Bone marrow (tissue), 2 donors: ENCODE measurements around the gene TTYH2.

Experiments used
- DNase-seq, 2 donors: peaks; one replicate each; lab custom pipeline; 2025; lab: John Stamatoyannopoulos, UW

Gene TTYH2

DNA sequence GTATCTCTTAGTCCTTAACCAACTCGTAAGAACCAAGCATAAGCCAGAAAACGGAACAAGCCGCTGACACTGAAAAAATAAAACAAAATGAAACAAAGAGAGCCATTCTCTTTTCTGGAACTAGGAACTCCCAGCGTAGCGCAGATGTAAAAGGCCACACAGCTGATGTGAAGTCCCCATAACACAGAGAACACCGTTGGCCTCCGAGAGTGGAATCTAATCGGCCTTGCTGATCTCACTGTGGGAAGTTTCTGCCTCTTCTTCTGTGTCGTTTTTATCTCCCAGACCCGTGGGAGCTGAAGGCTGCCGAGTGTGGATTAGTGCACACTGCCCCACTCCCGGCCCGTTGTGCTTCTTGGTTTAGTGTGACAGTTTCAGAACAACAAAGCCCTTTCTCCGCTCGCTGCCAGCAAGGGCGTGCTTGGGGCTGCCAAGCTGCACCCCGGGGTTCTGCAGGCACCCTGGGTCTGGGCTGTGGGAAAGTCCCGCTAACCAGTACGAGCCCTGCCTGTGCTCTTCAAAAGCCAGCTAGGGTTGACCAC is 21.7 kb downstream of the TTYH2 start:
- peak; percentile 15 to 73 for DNase-seq

DNA sequence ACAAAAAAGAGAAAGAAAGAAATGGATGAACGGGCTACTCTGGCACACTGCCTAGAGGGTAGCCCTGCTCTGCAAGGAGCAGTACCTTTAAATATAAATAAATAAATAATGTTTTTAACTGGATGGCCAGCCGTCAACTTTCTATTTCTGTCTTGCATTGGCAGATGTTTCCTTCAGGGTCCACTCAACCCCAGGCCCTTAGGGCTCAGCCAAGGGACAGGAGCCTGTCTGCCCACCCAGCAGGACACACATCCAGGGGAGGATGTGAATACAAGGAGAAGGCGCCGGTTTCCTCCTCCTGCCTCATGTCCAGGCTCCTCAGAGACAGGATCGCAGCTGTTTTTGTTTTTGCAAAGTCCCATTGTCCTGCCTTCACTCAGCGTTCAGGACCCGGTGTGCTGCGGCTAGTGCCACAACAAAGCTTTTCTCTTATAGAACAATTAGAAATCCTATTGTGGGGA is 22.6 kb downstream of the TTYH2 start:
- DNase-seq, result no peak

DNA sequence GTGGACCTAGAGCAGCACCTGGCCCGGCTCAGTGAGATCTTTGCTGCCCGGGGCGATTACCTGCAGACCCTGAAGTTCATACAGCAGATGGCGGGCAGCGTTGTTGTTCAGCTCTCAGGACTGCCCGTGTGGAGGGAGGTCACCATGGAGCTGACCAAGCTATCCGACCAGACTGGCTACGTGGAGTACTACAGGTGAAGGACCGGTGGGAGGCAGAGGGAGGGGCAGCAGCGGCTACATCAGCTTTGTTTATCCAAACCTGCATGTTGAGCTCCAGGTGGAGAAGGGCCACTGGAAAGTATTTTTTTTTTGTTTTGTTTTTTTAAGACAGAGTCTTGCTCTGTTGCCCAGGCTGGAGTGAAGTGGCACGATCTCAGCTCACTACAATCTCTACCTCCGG is 23.9 kb downstream of the TTYH2 start:
- DNase-seq, result no peak

DNA sequence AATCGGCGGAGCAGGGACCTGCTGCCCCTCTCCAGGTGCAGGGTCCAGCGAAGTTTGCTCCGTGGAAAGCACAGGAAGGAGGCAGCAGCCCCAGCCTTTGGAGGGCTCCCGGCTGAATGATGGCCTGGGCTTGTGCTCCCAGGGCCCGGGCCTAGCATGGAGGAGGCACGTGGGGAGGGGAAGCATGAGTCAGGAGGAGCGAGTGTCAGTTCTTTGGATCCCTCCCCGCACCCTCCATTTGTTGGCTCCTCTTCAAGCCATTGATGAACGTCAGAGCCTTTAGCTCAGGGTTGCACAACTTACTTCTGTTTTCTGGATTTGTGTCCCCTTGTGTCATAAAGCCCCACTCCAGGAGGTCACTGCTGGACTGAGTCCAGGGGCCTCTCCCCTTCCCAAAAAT is 25.8 kb downstream of the TTYH2 start:
- peak; percentile 28 to 37 for DNase-seq

DNA sequence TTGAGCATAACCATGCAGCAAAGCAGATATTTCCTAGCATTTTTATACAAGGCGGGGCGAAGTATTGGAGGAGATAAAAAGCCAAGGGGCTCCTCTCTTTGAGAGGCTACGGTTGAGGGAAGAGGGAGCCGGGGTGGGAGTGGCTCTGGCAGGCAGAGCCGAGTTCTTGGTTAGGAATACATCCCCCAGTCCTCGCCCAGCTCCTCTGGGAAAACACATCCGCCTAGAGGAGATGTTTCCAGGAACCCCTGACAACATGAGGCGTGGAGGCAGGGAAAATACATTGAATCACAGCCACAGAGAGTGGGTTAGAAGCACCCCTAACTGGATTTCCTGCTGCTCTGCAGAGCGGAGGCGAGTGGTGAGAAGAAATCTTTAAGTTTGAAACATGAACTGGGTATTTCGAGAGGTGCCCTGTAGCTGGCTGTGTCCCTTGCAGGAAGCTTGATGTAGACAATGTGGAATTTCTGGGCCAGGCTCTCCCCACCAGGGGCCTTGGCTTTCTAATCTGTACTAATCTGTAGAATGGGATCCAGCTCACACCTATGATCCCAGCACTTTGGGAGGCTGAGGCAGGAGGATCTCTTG is 27.3 kb downstream of the TTYH2 start:
- DNase-seq, result no peak

DNA sequence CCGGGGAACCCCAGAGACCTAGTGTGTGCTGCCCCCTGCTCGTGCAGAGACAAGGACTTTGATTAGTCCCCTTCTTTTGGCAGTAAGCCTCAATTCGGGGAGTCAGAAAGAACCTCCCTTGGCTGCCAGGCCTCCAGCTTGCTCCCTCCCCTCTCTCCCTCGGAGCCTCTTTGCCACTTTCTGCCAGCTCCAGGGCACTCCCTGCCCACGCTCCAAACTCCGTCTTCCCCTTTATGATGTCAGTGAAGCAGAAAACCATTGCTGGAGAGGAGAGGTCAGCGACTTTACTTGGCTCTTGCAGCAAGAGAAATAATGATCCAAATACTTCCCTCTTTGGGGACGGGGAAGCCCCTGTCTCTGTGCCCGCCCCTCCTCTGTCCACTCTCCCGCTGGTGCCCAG is 28.1 kb downstream of the TTYH2 start:
- DNase-seq, result no peak

DNA sequence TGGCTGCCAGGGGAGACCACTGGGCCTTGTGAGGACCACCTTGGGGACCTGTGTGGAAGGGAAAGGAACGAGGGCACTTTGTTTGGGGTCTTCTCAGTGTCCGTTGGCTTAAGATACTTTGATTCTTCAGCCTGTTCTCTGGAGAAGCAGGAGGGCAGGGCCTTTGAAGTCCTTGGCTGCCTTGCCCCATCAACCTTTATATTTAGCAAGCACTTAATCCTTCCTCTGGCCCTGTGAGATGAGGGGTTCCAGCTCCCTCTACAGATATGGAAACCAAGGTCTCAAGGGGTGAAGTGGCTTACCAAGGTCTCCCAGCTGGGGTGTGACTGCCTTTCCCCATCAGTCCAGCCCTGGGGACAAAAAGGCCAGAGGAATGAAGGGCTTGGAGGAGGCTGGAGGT is 28.5 kb downstream of the TTYH2 start:
- no peak for DNase-seq

DNA sequence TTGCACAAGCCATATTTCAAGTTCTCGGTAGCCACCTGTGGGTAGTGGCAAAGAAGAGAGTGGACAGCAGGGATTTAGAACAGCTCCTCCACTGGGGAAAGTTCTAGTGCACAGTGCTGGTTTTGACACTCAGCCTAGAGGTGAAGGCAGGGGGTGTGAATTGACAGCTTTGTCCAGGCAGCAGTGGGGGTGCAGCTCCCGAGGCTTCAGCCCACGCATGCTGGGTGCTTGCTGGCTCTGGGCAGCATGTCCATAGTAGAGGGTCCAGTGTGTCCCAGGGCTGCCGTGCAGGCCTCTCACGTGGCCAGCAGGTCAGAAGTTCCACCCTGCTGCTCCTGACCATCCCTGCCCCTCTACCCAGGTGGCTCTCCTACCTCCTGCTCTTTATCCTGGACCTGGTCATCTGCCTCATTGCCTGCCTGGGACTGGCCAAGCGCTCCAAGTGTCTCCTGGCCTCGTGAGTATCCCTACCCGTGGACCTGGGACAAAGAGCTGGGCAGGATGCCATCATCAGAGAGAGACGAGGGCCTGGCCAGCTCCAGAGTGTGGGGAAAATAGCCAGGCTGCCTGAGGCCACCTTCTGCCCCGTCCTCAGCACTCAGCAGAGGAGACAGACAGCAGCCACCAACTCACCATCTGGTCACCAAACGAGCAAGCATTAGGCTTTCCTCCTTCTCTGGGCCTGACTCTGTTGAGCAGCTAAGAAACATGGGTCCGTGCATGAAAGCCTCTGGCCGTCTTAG is 29.8 kb downstream of the TTYH2 start:
- no peak for DNase-seq

DNA sequence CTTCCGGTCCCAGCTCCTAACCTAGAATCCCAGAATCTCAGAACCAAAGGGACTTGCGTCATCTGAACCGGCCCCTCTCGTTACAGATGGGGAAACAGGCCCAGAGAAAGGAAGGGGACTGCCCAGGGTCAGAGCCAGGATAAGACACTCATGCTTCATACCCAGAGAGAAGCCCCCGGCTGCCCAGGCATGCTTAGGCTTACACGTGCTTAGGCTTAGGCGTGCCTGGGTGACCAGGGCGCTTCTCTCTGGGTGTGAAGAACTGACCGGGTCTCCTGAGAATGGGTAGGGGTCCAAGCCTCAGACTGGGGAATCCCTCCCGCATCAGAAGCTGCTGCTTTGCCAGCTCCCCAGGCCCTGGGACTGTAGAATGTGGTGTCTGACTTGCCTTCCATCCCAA is 30.8 kb downstream of the TTYH2 start:
- no peak for DNase-seq

DNA sequence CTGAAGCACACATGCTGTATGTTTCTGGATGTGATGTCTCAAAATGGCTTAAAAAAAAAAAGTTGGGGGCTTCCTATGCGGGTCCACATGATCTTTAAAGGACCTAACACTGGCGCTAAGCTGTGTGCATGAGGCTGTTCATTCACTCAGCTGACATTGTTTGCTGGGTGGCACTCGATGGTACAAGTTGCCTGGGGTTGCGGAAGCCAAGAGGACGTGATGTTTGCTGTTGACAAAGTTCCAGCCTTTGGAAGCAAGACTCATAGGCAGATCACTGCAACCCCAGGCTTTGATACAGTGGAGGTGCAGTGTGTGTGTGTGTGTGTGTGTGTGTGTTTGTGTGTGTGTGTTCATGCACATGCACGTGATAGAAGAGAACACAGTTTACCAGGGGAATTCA is 31.2 kb downstream of the TTYH2 start:
- DNase-seq, result no peak

DNA sequence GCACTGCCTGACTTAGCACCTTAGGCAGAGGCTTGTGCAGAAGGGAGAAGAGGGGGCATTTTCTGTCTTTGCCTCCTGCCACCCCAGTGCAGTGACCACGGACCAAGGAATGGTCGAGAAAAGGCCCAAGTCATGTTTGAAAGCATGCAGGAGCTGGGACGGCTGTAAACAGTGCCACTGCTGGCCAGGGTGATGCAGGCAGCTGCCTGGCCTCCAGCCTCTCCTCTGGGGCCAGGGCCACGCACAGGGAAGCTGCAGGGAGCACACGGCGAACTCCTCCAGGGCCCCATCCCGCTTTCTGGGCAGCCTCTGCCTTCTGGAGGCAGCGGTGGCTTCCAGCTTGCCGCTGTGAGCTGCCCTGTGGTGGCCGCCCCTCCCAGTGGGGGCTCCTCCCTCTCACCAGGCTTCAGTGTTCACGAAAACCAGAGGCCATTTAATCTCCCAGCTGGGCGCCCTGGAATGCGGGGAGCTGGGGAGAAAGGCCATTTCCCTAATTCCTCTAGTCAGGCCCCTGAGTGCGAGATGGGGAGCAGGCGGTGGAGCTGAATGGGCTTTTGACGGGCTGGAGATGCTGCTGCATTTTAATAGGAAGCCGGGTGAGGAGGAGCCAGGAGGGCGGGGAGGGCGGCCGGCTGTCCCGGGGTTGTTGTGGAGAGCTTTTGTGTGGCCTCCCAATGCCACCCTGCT is 31.9 kb downstream of the TTYH2 start:
- no peak for DNase-seq

DNA sequence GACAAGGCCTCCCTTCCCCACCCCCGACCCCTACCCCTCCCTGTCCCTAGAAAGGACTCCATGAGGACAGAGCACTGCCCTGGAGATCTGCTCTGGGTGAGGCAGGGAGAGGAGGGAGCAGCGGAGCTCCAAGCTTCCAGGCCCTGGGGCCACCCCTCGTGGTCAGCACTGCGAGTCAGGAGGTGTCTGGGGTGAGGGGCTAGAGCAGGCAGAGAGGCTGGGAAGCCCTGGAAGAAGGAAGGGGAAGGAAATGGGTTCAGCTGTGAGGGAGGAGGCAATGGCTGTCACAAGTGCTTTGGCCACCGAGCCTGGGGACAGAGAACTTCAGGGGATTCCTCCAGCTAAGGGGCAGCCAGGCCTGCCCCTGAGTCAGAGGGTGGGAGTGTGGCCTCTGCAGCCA is 32.5 kb downstream of the TTYH2 start:
- DNase-seq, result no peak

DNA sequence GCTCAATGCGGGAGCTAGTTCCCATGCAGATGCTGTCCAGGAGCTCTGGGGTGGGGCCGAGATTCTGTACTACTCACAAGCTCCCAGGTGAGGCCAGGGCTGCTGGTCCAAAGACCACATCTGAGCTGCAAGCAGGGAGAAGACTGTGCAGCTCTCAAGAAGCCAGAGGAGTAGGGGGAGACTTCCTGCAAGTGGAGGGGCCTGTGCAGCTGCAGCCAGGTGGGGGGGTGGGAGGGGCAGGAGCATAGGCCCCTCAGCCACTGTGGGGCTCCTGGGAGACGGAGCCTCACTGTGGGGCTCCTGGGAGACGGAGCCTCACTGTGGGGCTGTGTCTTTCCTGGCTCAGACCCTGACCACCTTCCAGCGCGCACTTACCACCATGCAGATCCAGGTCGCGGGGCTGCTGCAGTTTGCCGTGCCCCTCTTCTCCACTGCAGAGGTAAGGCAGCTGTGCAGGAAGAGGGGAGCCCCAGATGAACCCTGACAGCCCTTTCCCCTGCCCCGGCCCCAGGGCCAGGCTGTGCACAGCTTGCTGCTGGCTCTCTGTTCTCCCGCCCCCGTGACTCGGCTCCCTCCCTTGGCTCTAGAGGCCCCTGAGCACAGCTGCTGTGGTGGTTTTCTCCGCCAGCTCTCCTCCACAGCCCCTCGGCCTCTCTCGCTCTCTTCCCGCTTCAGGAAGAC is 36.4 kb downstream of the TTYH2 start:
- no peak for DNase-seq

DNA sequence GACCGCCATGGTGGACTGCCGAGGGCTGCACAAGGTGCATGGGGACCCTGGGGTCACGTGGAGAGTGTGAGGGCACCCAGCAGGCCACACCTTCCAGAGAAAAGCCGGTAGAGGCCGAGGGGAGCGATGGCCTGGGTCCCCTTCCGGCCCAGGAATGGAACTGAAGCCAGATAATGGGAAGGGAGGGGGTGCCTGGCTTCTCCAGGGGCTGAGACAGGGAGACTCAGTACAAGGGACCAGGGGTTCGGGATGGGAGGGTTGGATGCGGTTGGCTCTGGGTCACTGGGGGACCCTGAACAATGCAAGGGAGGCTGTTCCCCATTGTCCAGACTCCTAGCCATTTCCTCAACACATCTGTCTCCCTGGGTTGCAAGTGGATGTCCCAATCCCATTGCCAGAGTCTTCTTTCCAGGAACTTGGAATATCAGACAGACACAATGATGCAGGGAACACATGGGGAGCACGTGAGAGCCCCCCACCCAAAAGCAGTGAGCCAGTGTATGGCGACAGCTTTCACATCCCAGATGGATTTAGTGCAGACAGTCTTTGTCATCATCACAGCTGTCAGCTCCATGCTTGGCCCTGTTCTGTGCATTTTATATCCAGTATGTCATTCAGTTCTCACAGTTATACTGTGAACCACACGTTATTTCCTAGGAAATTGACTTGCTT is 37.1 kb downstream of the TTYH2 start:
- no peak for DNase-seq

DNA sequence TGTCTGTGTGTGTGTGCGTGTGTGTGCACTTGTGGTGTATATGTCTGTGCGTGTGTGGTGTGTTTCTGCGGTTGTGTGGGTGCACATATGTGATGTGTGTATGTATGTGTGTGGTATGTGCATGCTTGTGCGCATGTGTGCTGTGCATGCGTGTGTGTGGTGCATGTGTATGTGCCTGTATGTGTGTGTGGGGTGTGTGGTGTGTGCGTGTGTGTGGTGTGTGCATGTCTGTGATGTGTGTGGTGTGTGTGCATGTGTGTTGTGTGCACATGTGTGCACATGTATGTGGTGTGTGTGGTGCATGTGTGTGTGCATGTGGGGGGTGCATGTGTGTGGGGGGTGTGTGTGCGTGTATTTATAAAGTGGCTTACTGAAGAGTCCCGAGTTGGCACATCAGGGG is 37.7 kb downstream of the TTYH2 start:
- DNase-seq, result no peak

DNA sequence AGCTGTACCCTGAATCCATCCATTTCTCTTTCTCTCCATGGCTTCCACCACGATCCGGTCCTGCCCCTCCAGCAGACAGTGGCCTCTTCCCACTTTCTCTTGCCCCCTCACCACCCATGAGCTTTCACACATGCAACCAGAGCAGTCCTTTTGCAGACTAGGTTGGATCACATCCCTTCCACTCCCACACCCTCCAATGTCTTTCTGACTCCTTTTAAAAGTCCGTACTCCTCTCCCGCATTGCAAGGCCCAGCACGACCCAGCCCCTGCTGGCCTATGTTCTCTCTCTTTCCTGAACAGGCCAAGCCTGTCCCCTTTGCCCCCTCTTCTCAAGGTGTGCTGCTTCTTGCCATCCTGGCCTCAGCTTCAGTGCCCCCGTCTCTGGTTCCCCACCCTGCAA is 38.2 kb downstream of the TTYH2 start:
- no peak for DNase-seq

DNA sequence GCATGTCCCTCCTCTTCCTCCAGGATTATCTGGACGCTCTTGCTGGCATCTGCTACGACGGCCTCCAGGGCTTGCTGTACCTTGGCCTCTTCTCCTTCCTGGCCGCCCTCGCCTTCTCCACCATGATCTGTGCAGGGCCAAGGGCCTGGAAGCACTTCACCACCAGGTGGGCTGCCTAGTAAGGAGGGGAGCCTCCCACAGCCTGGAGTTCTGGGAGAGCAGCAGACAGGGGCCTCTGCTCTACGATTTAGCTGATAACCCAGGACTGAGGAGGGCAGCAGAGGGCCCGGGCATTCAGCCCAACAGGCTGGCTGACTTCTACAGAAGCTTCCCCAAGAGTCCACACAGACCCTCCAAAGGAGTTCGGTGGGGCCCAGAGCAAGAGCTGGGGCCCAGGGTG is 38.8 kb downstream of the TTYH2 start:
- DNase-seq, result no peak

DNA sequence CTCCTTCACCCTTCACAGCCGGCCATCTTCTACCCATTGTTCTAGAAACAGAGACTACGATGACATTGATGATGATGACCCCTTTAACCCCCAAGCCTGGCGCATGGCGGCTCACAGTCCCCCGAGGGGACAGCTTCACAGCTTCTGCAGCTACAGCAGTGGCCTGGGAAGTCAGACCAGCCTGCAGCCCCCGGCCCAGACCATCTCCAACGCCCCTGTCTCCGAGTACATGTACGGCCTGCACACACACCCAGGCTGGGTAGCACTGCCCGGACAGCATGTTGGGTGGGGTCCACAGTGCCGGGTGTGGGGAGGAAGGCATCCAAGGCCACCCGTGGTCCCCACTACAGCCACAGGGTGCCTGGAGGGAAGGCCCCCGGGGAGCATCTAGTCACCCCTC is 39.7 kb downstream of the TTYH2 start:
- no peak for DNase-seq

DNA sequence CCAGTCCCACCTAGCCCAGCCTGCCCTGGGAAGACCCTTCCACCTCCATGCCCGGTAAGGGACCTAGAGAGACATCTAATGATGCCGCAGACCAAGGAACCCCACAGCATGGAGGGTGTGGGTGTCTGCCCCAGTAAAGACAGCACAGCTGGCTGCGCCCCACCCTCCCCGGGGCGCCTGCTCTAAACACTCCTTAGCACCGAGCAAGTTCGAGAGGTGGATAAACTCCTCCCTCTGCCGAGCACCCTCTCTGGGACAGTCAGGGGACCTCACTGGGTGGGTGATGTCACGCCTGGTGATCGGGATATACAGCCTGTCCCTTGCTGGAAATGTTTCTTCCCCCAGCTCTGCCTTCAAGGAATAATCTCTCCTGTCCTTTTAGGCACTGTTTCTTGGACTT is 43.9 kb downstream of the TTYH2 start:
- no peak for DNase-seq

DNA sequence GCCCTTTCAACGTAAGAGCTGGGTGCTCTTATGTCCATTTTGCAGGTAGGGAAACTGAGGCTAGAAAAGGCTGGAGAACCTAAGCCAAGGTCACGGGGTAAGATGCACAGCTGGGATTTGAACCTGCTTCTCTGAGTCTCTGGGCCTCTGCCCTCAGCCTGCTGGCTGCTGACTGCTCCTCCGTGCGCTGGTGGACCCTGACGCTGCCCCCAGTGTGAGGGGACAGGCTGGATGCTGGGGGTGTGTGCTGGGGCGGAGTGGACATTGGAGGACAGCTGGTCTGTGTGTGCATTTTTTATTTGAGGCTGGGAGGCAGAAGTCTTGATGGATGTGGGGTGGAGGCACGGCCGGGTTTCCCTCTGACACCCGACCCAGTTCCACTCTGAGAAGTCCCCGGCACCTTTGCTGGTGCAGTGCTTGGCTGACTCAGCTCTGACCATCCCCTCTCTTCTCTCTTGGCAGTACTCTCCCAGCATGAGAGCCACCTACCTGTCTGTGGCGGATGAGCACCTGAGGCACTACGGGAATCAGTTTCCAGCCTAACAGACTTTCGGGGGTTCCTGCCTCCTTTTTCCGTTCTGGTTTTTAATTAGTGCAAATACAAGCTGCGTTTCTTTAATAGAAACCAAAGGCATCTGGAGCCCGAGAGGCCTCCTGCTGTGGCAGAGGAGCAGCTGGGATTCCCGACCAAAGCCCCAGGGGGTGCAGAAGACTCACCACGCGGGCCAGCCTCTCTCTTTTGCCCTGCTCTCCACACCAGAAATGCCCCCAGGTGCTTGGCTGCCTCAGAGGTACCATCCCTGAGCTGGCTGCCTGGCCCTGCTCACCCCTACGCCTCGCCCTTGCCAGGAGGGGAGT is 46.5 kb downstream of the TTYH2 start:
- no peak for DNase-seq

DNA sequence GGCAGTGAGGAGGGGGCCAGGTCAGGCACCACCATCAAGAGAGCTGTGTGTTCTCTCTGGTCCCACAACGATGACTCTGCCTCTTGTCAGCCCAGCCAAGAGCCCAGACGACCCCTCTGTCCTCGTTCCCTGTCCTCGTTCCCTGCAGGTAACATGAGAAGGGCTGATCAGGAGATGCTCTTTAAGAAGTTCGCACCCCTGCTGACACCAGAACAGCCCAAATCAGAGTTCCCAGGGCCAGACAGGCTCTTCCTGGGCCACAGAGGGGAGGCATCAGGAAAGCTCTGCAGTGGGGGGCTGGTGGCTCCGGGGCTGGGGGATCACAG is 47.1 kb downstream of the TTYH2 start:
- no peak for DNase-seq
